NCI-H2107 treated with DMSO at 0.1 percent for 48 hours (cell line): ENCODE data around the gene VSTM2L.
"Not testable (repeated sequence)": the region's sequence is repeated elsewhere in the genome, so short reads cannot be mapped to it uniquely, and the experiment has no call there.

Source experiments
- DNase-seq: peaks from one replicate; lab custom pipeline; 2025; ENCODE audit not compliant: unreplicated experiment; lab: John Stamatoyannopoulos, UW

Gene VSTM2L

GRCh38 chr20:37902504-37903313 is at the start of gene VSTM2L:
Gene VSTM2L, plus strand, starts transcription at chr20:37903127. Its CDS starts 224 bp downstream, at chr20:37903351.
- no peak for DNase-seq

GRCh38 chr20:37853823-37854375 is 49.0 kb upstream of the VSTM2L start:
- no peak for DNase-seq

- not testable (repeated sequence) for DNase-seq
These were observed 46.9 kb upstream of the VSTM2L start for GRCh38 chr20:37856034-37856433.

GRCh38 chr20:37856932-37857660 is 45.8 kb upstream of the VSTM2L start:
- DNase-seq, result no peak

DNA sequence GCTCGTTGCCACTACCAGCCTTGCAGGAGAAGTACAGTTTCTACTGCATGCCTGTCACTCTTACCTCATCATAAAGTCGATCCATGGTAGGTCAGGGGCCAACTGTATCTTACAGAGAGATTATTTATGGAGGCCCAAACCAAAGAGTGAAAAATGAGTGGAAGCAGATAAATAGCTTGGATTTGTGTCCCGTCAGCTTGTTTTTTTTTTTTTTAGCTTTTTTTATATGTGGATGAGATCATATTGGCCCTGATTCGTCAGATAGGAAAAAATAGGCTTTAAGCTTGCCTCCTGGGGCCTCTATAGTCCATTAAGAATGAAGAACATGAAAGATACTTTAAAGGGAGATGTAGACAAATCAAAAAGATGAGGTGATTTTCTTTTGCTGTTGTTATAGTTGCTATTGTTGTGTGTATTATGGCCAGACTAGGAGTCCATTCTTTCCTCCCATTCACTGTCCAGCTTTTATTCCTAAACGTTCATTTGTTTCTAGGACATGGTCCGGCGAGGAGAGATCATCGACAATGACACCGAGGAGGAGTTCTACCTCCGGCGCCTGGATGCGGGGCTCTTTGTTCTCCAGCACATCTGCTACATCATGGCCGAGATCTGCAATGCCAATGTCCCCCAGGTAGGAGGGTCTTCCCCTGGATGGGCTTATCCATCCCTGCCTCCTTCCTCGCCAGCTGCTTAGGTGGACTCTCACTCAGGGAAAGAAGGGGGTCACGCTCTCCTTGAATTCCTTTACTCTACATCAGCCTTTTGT is 43.3 kb upstream of the VSTM2L start:
- DNase-seq, result no peak

GRCh38 chr20:37863289-37863688 is 39.6 kb upstream of the VSTM2L start:
- DNase-seq, result no peak

- DNase-seq, result no peak
These were observed 38.6 kb upstream of the VSTM2L start for GRCh38 chr20:37864298-37864697.

DNA sequence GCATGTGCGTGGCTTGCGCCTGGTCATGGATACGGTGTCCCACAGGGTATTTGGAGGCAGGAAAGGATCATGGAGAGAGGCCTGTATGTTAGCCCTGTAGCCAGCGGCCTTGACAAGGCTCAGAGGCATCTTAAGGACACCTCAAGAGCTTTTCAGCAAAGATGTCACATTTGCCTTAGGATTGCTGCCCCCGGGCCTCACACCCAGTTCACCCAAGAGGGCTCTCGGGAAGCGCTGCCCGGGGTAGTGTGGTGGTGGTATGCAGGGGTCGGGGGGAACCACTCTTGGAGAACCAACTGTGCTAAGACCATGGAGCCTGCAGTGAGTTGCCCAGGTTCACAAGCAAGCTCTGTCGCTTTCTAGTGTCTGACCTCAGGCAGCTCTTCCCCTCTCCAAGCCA is 36.9 kb upstream of the VSTM2L start:
- no peak for DNase-seq

DNA sequence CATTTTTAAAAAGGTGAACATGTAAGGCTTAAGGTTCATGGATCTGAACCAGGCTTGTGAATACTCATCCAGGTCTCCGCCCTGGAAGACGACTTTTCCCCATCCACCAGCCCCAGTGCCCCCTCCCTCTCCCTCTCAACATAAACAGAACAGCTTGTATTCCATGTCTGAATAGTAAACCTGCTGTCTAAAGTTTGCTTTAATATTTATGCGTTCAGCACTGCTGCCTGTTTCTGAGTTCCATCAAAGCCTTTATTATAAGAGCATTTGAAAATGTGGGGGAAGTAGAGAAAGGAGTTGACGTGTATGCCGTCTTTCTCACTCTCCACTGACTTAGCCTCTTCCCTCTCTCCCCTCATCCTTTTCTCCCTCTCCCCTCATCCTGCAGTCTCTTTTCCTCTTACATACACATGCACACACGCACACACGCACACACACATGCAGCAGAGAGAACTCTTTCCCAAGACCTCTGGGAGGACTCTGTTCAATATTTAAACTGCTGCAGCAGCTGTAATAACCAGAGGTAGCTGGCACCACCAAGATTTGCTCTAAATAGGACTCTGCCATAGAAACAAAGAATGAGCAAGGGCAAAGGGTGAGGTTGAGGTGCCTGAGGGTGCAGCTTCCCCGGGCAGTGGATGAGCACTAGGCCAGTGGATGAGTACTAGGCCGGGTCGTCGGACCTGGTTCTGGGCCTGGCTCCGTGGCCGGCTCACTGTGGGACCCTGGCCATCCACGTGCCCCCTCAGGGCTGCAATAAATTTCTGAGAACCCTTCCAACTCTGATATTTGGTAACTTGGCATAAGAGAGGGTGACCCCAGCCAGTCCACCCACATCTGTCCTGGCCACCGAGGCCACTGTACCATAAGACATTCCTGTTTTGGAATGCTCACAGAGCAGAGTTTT is 35.4 kb upstream of the VSTM2L start:
- DNase-seq, result no peak

DNA sequence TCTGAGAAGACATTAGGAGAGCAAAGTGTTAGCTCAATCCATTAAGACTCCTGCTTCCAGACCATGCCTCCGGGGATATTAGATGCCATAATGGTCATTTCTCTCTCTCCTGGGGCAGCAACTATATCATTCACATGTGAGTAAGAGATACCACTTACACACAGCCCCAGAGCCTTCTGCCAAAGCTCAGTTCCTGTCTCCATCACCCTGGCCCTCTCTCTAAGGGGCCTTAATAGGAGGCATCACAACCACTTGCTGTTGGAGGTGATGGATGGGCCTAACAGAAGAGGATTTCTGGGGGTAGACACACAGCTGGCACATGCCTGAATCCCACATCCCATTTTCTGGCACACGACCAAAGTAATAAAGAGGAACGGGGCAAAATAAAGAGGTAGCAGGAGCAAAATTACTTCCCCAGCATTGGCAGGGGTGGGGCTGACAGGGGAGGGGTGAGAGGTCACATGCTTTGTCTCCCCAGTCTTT is 34.0 kb upstream of the VSTM2L start:
- no peak for DNase-seq

DNA sequence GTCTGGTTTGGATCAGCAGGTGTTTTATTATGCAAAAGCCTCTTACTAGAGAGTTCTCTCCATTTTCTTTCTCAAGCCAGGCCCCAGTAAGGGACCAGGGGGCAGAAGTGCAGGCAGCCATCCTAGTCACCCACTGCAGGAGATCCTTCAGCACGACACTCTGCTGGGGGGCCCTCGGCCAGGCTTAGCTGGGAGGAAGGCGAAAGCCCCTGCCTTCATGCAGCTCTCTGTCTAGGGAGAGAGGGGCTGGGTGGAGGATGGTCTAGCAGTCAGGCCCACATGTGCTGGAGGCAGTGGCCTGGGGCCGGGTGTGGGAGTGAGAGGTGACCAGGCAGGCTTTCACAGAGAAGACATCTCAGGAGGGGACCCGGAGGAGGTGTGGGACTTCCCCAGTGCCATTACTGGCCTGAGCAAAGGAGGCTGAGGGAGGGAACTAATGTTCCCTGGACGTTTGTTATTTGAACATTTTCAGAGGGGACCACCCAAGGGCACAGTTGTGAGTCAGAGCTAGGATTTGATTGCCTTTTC is 33.5 kb upstream of the VSTM2L start:
- no peak for DNase-seq

- DNase-seq, result no peak
These were observed 32.6 kb upstream of the VSTM2L start for GRCh38 chr20:37870294-37870693.

- no peak for DNase-seq
These were observed 31.2 kb upstream of the VSTM2L start for GRCh38 chr20:37871751-37872150.

DNA sequence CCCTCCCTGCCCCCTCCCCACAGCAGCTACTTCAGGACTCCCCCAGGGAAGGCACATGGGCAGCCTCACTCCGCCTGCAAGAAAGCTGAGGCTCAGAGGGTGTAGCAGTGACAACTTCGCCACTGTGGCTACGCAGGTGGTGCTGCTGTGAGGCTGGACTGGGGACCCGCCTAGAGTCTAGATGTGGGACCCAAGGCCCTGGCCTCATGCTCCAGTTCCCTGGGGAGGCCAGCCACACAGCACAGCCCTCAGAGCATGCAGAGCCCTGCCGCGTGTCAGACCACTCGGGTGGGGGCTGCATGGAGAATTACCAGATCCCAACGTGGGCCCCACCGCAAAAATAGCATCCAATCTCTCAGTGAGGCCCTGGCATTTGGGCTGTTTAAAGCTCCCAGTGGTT is 30.8 kb upstream of the VSTM2L start:
- no peak for DNase-seq

DNA sequence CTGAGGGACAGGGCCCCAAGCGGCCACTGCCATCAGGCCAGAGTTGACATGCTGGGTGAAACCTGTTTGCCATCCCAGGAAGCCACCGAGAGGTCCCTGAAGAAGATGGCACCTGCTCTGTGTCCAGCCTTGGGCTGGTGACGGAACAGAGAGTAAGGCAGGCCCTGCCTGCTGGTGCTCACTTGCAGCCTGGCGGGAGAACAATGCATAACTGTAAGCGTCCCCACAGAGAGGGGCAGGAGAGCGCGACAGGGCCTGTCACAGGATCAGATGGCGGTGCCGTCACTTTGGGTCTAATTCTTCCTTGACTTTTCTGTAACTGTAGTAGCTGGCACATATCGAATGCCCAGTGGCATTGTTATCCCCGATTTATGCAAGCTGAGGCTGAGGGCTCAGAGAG is 29.0 kb upstream of the VSTM2L start:
- DNase-seq, result no peak

GRCh38 chr20:37875460-37876175 is 27.3 kb upstream of the VSTM2L start:
- no peak for DNase-seq

- no peak for DNase-seq
These were observed 26.1 kb upstream of the VSTM2L start for GRCh38 chr20:37876863-37877262.

DNA sequence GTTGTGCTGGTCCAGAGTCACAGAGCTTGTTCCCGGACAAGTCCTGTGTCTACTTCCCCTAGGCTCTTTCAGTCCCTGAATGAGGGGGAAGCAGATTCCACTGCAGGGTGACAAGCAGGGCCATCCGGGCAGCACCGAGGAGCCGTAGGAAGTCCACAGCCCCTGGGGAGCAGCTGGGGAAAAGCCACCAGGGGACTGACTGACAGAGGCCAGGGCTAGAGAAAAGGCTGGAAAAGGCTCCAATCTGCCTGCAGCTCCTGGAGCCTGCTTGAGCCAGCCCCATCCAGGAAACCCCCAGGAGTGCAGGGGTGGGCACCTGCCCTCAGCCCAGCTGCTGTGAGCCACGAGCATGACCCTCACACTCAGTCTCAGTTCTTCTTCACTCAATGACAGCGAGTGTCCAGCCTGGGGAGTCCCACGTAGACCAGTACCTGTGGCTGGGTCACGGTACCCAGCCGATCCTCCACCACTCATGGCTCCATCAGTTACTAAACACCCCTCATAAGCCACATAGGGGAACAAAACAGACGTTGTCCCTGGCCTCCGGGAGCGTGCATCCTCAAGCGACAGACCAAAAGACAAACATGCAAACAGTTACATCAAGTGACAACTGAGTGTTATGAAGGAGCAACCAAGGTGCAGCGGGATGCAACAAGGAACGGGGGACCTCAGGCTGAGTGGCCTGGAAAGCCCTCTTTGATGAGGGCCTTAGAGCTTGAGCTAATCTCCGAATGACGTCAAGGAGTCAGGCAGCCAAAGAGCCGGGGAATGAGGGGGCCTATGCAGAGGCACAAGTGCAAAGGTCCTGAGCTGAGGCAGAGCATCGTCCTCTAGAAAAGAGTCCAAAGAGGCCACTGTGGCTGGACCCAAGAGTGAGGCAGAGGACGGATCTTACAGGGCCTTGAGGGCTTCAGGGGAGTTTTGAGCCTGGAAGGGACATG is 24.8 kb upstream of the VSTM2L start:
- no peak for DNase-seq
